Cardiac fibroblast (primary cell): ENCODE data around the gene CCT2.

Source experiments
- DNase-seq, 2 donors: peaks; one replicate each; pipeline versions ENCODE4 v3.0.0 to v3.0.0-alpha.2; 2010; ENCODE audit warnings: low read depth in 2 of 2
- H3K4me3 ChIP-seq, 2 donors: replicated peaks in 1 of 2; 1 replicate in 1 of 2; 2 replicates in 1 of 2; pipeline ENCODE4 v1.5.1; 2011; ENCODE audit warnings: low read depth in 2 of 2, low read length in 2 of 2, mild to moderate bottlenecking in 2 of 2, moderate library complexity in 1 of 2
- CTCF ChIP-seq: IDR thresholded peaks from one replicate; pipeline ENCODE4 v1.5.1; 2011; ENCODE audit warnings: low read depth, mild to moderate bottlenecking, low read length, inconsistent platforms

Gene CCT2

DNA sequence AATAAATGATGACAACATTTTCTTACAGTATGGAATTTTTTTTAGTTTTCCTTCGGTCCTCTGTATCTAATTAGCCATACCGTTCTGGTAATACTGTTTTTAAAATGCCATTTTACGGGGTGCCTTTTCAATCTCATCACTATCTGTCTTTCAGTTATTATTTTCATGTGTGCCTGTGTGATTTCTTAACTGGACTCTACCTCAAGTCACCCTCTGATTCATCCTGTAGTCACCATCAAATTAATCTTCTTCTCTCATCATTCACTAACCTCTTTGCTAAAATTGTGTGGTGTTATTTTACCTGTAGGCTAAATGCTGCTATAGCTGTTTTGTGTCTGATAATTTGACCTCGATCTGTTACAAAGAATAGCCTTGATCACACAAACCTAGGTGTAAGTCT is 16.0 kb upstream of the CCT2 start:
- no peak overlapping the region for H3K4me3 ChIP-seq
- no peak for TF ChIP-seq CTCF
- DNase-seq = peak in 1 of 2 donors; percentile 69

GRCh38 chr12:69570000-69570516 is 15.2 kb upstream of the CCT2 start:
- H3K4me3 ChIP-seq = no peak overlapping the region
- DNase-seq = peak; percentile 51 to 90
- TF ChIP-seq CTCF = no peak

- no peak overlapping the region for H3K4me3 ChIP-seq
- TF ChIP-seq CTCF = peak; percentile 78
These were observed 14.5 kb upstream of the CCT2 start for GRCh38 chr12:69570545-69571399.

GRCh38 chr12:69575346-69575745 is 9.9 kb upstream of the CCT2 start:
- no peak for TF ChIP-seq CTCF
- no peak overlapping the region for H3K4me3 ChIP-seq
- DNase-seq = no peak

More at GRCh38 chr12:69570545-69571399, 14.5 kb upstream of the CCT2 start:
- DNase-seq = peak; percentile 82 to 88

DNA sequence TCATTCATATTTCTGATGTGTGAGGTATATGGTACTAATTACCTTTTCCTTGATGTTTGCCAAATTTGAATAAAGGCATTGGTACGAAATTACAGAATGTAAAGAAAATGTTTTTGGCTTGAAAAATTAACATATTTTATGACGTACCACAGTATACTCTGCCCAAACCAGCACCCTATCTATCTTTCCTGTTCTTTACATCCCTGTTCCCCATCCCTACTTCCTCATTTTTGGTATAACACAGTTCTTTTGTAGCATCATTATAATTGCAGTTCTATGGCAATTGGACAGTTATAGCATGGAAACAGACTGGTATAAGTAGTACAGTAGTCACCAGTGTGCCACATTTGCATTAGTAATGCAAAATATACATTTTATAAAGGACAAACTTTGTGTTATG is 7.0 kb upstream of the CCT2 start:
- DNase-seq = no peak
- H3K4me3 ChIP-seq = no peak overlapping the region
- no peak for TF ChIP-seq CTCF

GRCh38 chr12:69579029-69579428 is 6.2 kb upstream of the CCT2 start:
- TF ChIP-seq CTCF = no peak
- H3K4me3 ChIP-seq = no peak overlapping the region
- DNase-seq = no peak
